ENCODE measurements around the gene AKT2.

GRCh38 chr19:40232949-40233810 lies 52.0 kb downstream of the AKT2 start:
- peak in 1 of 2 donors; percentile 8 for TF ChIP-seq POLR2AphosphoS5 (IDR thresholded peaks at IDR 0.05; ENCODE audit: insufficient read depth in 1 of 2, low read depth in 1 of 2)
- TF ChIP-seq CTCF (IDR thresholded peaks at IDR 0.05): no peak
- TF ChIP-seq POLR2A (IDR thresholded peaks at IDR 0.05): no peak

Measured in vagina (tissue), 2 donors.